ENCODE results near the gene MLX.
A peak's percentile ranks its signal among the peaks of the same experiment; 100 is the strongest.

MLX gene

GRCh38 chr17:42566883-42567573 is at the start of gene MLX:
MLX (plus strand) TSS chr17:42567100; CDS start chr17:42567125, 25 bp downstream.
- DNase-seq (ENCODE audit: low read depth) = peak; percentile 89

- peak; percentile 63 for DNase-seq (ENCODE audit: low read depth)
Measured at GRCh38 chr17:42517516-42517915, 49.4 kb upstream of the MLX start.

- DNase-seq (ENCODE audit: low read depth) = no peak
Measured at GRCh38 chr17:42518046-42518754, 48.7 kb upstream of the MLX start.

- no peak for DNase-seq (ENCODE audit: low read depth)
Measured at GRCh38 chr17:42518755-42519545, 48.0 kb upstream of the MLX start.

- no peak for DNase-seq (ENCODE audit: low read depth)
Measured at GRCh38 chr17:42519546-42520491, 47.1 kb upstream of the MLX start.

GRCh38 chr17:42520540-42520951 is 46.4 kb upstream of the MLX start:
- DNase-seq (ENCODE audit: low read depth) = no peak

GRCh38 chr17:42521036-42521435 is 45.9 kb upstream of the MLX start:
- DNase-seq (ENCODE audit: low read depth) = no peak

- no peak for DNase-seq (ENCODE audit: low read depth)
Measured at GRCh38 chr17:42521666-42522262, 45.1 kb upstream of the MLX start.

GRCh38 chr17:42522263-42522790 is 44.6 kb upstream of the MLX start:
- no peak for DNase-seq (ENCODE audit: low read depth)

- DNase-seq (ENCODE audit: low read depth) = no peak
Measured at GRCh38 chr17:42522798-42523278, 44.1 kb upstream of the MLX start.

GRCh38 chr17:42525221-42525620 is 41.7 kb upstream of the MLX start:
- DNase-seq (ENCODE audit: low read depth) = no peak

GRCh38 chr17:42526031-42526444 is 40.9 kb upstream of the MLX start:
- no peak for DNase-seq (ENCODE audit: low read depth)

- DNase-seq (ENCODE audit: low read depth) = no peak
Measured at GRCh38 chr17:42527932-42528331, 39.0 kb upstream of the MLX start.

- DNase-seq (ENCODE audit: low read depth) = no peak
Measured at GRCh38 chr17:42529061-42529460, 37.8 kb upstream of the MLX start.

GRCh38 chr17:42530952-42531454 is 35.9 kb upstream of the MLX start:
- no peak for DNase-seq (ENCODE audit: low read depth)

- peak; percentile 43 for DNase-seq (ENCODE audit: low read depth)
Measured at GRCh38 chr17:42531455-42532354, 35.2 kb upstream of the MLX start.

GRCh38 chr17:42535155-42536047 is 31.5 kb upstream of the MLX start:
- DNase-seq (ENCODE audit: low read depth) = no peak

GRCh38 chr17:42536048-42536371 is 30.9 kb upstream of the MLX start, which contains the start of gene NAGLU:
NAGLU (plus strand) TSS chr17:42536241; CDS start chr17:42536273, 32 bp downstream.
- DNase-seq (ENCODE audit: low read depth) = peak; percentile 70
